Adrenal gland (tissue), 12 donors: Measurements from ENCODE around the gene NPRL2. TPM values are rescaled to one million over a fixed set of nuclear protein-coding genes. Genes with fewer than 3 reads are reported as not detected.

Experiments
- DNase-seq, 7 donors: peaks; one replicate each; pipeline ENCODE4 v3.0.0-alpha.2; 2019 to 2020
- H3K27ac ChIP-seq, 5 donors: fragments of 200-600 bp; sonication (generic) in 4 of 5; 1 replicate in 3 of 5; 2 replicates in 2 of 5; pipeline versions ENCODE4 v1.5.1 to v1.8.0; 2016 to 2020; ENCODE audit warnings: mild to moderate bottlenecking in 1 of 5
- H3K27me3 ChIP-seq: fragments of 200-600 bp; 2 replicates; pipeline ENCODE4 v1.8.0; 2021
- H3K36me3 ChIP-seq, 2 donors: fragments of 200-600 bp; replicated peaks in 1 of 2; 1 replicate in 1 of 2; 2 replicates in 1 of 2; pipeline versions ENCODE4 v1.5.1 to v1.8.0; 2018 to 2022
- H3K4me1 ChIP-seq, 2 donors: fragments of 200-600 bp; replicated peaks in 1 of 2; 1 replicate in 1 of 2; 2 replicates in 1 of 2; pipeline versions ENCODE4 v1.5.1 to v1.8.0; 2018 to 2021
- H3K4me3 ChIP-seq, 4 donors: fragments of 200-600 bp; sonication (generic) in 3 of 4; one replicate each; pipeline ENCODE4 v1.5.1; 2016 to 2018
- H3K9me3 ChIP-seq, 3 donors: fragments of 200-600 bp; sonication (generic) in 1 of 3; replicated peaks in 1 of 3; 1 replicate in 2 of 3; 2 replicates in 1 of 3; pipeline versions ENCODE4 v1.5.1 to v1.8.0; 2016 to 2021
- POLR2A ChIP-seq, 2 donors: fragments of 450-650 bp; IDR thresholded peaks; one replicate each; pipeline ENCODE4 v1.6.1; 2017; ENCODE audit warnings: antibody characterized with exemption in 2 of 2, mild to moderate bottlenecking in 2 of 2, moderate library complexity in 1 of 2
- WGBS, 4 donors: extraction: QIAGEN DNeasy Blood & Tissue Kit in 2 of 4; methylation state at CpG; one replicate each; pipeline versions ENCODE4 v1.1.5 to v1.1.7; 2013 to 2017; 5-methylcytosine and 5-hydroxymethylcytosine counted together
- intact Hi-C, 2 donors: fragments of 100-400 bp; cut with DNase I; formaldehyde crosslinking; loops; one replicate each; pipeline versions ENCODE4 v1.14.1 to v1.15.0; 2022 to 2023
- polyA plus RNA-seq, 3 donors: library from polyadenylated mRNA; stranded (reverse); fragments of 200-250 nt in 2 of 3; fragments of 350-450 nt in 1 of 3; fragmentation: Illumina TruSeq in 1 of 3; extraction: RNeasy Lipid Tissue Mini Kit (QIAGEN cat#74804) in 1 of 3; gene quantifications; one replicate each; pipeline ENCODE4 v1.2.3, GENCODE V29; 2013 to 2014
- total RNA-seq, 9 donors: library from RNA; depleted of rRNA in 4 of 9; stranded (reverse); fragments of >200 nt in 4 of 9; fragments of 120-200 nt in 1 of 9; fragmentation: NEBNext Ultra II Directional in 1 of 9; extraction: Animal tissue kit (Norgen Biotek cat#: 25700) in 1 of 9; gene quantifications; one replicate each; pipeline versions ENCODE4 v1.1.0 to v1.2.4, GENCODE V29; 2013 to 2023
- TF ChIP-seq, protein P1 (sequence below), 6 experiments: fragments of 450-650 bp in 4 of 6; fragments of 200-600 bp in 2 of 6; sonication (generic) in 1 of 6; IDR thresholded peaks; 1 replicate in 5 of 6; 2 replicates in 1 of 6; pipeline versions ENCODE4 v1.5.1 to v1.8.0; 2016 to 2021; ENCODE audit warnings: antibody characterized with exemption in 6 of 6, mild to moderate bottlenecking in 2 of 6, moderate library complexity in 1 of 6
- donor health status: healthy with polysubstance abuse.
- donor health status: Bipolar disorder and iron deficiency.
- donor health status: DM: yes; HTN: yes; CAD: no.
- donor health status: DM: no; HTN: no; CAD: no.
- donor health status: DM: no; HTN: no; CAD: no.
- donor health status: DM: yes; HTN: yes; CAD: no.

Gene NPRL2
- total and polyA plus RNA-seq, 12 donors: 16.9 to 57.9 (median 26.3) TPM

DNA sequence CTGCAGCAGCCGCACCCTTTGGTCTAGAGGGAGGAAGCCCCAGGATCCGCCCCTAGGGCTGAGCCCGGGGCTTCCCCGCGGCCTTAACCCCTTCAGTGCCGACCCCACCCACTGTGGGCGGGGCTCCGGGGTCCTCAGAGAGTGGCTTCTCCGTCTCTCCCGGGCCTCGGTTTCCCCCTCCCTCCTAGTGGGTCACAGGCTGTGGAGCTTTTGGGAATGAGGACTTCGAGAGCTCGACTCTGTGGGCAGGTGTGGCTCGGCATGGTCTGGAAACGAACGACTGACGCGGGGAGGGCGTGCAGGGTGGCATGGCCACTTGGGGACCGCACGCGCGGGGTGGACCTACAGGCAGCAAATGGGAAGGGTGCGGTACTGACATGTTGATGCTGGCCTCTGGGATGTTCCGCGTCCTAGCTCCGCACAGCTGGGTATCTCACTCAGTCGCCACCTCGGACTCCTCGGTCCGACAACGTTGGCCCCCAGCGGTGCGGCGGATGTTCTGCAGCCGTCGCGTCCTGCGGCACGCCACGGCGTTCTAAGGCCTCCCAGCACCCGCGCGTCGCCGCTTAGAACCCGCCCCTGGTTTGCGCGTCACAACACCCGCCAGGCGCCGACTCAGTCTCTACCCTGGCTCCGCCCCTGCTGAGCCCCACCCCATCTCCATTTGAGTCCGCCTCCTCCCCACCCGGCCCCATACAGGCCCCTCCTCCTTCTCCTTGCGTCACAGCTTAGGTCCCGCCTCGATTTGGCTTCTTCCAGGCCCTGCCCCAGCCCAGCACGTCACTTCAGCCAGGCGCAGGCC lies 51.5 kb downstream of the NPRL2 start, which contains the start of the genes HYAL3 and NAA80:
TSS of gene HYAL3 (minus strand) at position 570 of the 802 bp plus-strand sequence. CDS start 3,803 bp downstream, outside the sequence.
TSS of gene NAA80 (minus strand) at position 570 of the 802 bp plus-strand sequence. CDS start 1,942 bp downstream, outside the sequence.
- no peaks in the 10 kb centered on the region for H3K27me3 ChIP-seq
- peak; percentile 99 to 100 (median 100) for DNase-seq
- H3K27ac ChIP-seq: peak within 1 kb of the TSS; percentile 75 to 95 (median 93)
- TF ChIP-seq POLR2A (IDR thresholded peaks at IDR 0.05): peak; percentile 89 to 97
- TF ChIP-seq, protein P1, sequence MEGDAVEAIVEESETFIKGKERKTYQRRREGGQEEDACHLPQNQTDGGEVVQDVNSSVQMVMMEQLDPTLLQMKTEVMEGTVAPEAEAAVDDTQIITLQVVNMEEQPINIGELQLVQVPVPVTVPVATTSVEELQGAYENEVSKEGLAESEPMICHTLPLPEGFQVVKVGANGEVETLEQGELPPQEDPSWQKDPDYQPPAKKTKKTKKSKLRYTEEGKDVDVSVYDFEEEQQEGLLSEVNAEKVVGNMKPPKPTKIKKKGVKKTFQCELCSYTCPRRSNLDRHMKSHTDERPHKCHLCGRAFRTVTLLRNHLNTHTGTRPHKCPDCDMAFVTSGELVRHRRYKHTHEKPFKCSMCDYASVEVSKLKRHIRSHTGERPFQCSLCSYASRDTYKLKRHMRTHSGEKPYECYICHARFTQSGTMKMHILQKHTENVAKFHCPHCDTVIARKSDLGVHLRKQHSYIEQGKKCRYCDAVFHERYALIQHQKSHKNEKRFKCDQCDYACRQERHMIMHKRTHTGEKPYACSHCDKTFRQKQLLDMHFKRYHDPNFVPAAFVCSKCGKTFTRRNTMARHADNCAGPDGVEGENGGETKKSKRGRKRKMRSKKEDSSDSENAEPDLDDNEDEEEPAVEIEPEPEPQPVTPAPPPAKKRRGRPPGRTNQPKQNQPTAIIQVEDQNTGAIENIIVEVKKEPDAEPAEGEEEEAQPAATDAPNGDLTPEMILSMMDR (IDR thresholded peaks at IDR 0.05): peak; percentile 16 to 69 (median 48)
- intact Hi-C loops: no loop called here
- 0 to 1% (median 1%) methylated on average over 17 to 61 of the region's 61 CpGs for WGBS, 4 donors
- H3K36me3 ChIP-seq: no peaks in the 10 kb centered on the region
- peaks cover 26 to 48% of the 10 kb centered on the region in 2 donors for H3K4me1 ChIP-seq
- no peaks in the 10 kb centered on the region for H3K9me3 ChIP-seq
- peak within 1 kb of the TSS in 3 of 4 donors; percentile 22 to 59 (median 37) for H3K4me3 ChIP-seq

DNA sequence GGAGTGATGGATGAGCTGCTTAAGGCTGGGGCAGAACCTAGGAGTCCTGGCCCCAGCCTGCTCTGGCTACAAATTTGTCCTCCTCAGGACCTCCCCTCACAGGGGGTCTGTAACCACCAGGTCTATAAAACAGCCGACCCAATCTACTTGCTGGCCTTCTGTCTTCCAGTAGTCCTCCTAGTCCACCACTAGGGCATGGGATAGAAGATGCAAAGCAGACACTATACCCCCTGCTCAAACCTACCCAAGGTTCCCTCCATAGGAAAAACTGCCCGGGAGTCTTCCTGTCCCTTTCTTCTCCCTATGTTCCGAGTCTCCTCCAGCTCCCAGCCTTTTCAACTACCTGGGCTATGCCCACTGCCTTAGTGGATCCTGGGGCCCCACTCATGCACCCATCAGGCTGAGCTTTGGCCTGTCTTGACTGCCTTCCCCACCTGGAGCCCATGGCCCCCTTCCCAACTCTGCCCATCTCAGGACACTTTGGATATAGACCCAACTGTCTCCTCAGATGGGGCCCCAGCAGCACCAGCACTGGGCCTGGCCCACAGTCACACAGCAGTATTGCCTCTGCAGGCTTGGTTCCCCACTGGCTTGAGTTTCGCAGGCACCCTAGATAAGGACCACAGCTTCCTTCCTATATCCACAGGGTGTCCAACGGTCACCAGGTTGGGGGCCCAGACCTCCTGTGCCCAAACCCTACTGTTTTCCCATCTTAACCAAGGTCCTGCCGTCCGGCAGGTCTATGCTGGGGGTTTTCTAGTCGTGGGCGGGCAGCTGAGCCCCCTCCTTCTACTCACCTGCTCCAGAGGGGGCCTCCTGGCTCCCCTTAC lies 52.5 kb downstream of the NPRL2 start:
- 50 to 60% (median 54%) methylated on average over 7 to 9 of the region's 9 CpGs for WGBS, 4 donors
- Histone ChIP-seq H3K36me3 (no peaks in the 10 kb centered on the region), H3K4me1 (peaks cover 25 to 45% of the 10 kb centered on the region in 2 donors), H3K9me3 (no peaks in the 10 kb centered on the region), H3K27ac (peak overlapping the region in 4 of 5 donors; percentile 65 to 95 (median 84)), H3K4me3 (peak overlapping the region in 1 of 4 donors; percentile 59), H3K27me3 (no peaks in the 10 kb centered on the region)
- peak in 3 of 7 donors; percentile 24 to 68 (median 40) for DNase-seq
- TF ChIP-seq POLR2A (IDR thresholded peaks at IDR 0.05): no peak
- TF ChIP-seq, protein P1 (IDR thresholded peaks at IDR 0.05): peak in 1 of 6 experiments; percentile 23
- intact Hi-C loops: no loop called here

DNA sequence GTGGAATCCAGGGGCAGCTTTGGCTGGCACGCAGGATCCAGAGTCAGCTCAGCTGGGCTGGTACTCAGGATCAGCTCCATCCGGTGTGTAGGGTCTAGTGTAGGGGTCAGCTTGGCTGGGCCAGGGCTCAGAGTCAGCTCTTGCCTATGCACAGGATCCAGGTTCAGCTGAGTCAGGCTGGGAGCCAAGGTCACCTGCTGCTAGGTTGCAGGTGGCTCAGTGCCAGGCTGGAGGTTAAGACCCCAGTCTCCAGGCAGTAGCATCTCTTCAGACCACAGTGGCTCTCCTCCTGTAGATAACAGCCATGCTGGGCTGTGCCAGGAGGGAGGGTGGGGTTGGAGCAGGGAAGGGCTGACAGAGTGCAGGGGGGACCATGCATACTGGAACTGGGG lies 53.2 kb downstream of the NPRL2 start:
- DNase-seq: peak in 1 of 7 donors; percentile 55
- Histone ChIP-seq H3K4me1 (peaks cover 25 to 44% of the 10 kb centered on the region in 2 donors), H3K9me3 (no peaks in the 10 kb centered on the region), H3K36me3 (no peaks in the 10 kb centered on the region), H3K27me3 (no peaks in the 10 kb centered on the region), H3K27ac (no peak overlapping the region), H3K4me3 (no peak overlapping the region)
- intact Hi-C loops: no loop called here
- 71 to 80% (median 79%) methylated on average over 1 to 2 of the region's 2 CpGs; no CpG with 5 or more reads in 1 of the 4 donors for WGBS, 4 donors
- TF ChIP-seq POLR2A (IDR thresholded peaks at IDR 0.05): no peak
- TF ChIP-seq, protein P1 (IDR thresholded peaks at IDR 0.05): no peak

Other genes starting within 250 kb of the NPRL2 start
- 10 to 100 TPM in 6 of 9 donors, 1 to 10 TPM in 3; 1.6 to 21.1 (median 13.3) TPM for gene SEMA3F, start 195.5 kb downstream of the NPRL2 start, total RNA-seq
- 10 to 100 TPM in 2 of 3 donors, 1 to 10 TPM in 1; 7.3 to 16.7 (median 14.5) TPM for gene SEMA3F, start 195.5 kb downstream of the NPRL2 start, polyA plus RNA-seq
- not detected for gene GNAT1, start 159.2 kb downstream of the NPRL2 start, total RNA-seq
- gene GNAT1, start 159.2 kb downstream of the NPRL2 start, polyA plus RNA-seq: not detected
- gene SLC38A3, start 145.5 kb downstream of the NPRL2 start, total RNA-seq: 10 to 100 TPM in 1 of 9 donors, under 1 TPM in 6, not detected in 2; 0.07 to 48.8 (median 0.61) TPM
- under 1 TPM; 0.05 to 0.30 (median 0.08) TPM for gene SLC38A3, start 145.5 kb downstream of the NPRL2 start, polyA plus RNA-seq
- gene GNAI2, start 114.6 kb downstream of the NPRL2 start, total RNA-seq: 100 to 1,000 TPM; 109 to 275 (median 202) TPM
- 100 to 1,000 TPM; 133 to 163 (median 157) TPM for gene GNAI2, start 114.6 kb downstream of the NPRL2 start, polyA plus RNA-seq
- 100 to 1,000 TPM in 7 of 9 donors, 10 to 100 TPM in 1, 1 to 10 TPM in 1; 6.0 to 468 (median 217) TPM for gene SEMA3B, start 81.6 kb downstream of the NPRL2 start, total RNA-seq
- gene SEMA3B, start 81.6 kb downstream of the NPRL2 start, polyA plus RNA-seq: 100 to 1,000 TPM; 159 to 496 (median 451) TPM
- gene LSMEM2, start 71.7 kb downstream of the NPRL2 start, total RNA-seq: under 1 TPM in 4 of 9 donors, not detected in 5; 0.11 to 0.76 (median 0.48) TPM
- gene LSMEM2, start 71.7 kb downstream of the NPRL2 start, polyA plus RNA-seq: under 1 TPM; 0.09 to 0.64 (median 0.47) TPM
- gene IFRD2, start 58.3 kb downstream of the NPRL2 start, total RNA-seq: 10 to 100 TPM; 31.6 to 96.3 (median 52.8) TPM
- 100 to 1,000 TPM in 2 of 3 donors, 10 to 100 TPM in 1; 55.9 to 182 (median 144) TPM for gene IFRD2, start 58.3 kb downstream of the NPRL2 start, polyA plus RNA-seq
- 1 to 10 TPM; 1.7 to 5.4 (median 3.5) TPM for gene HYAL3, start 51.4 kb downstream of the NPRL2 start, total RNA-seq
- gene HYAL3, start 51.4 kb downstream of the NPRL2 start, polyA plus RNA-seq: 1 to 10 TPM; 2.5 to 6.8 (median 3.2) TPM
- gene NAA80, start 51.4 kb downstream of the NPRL2 start, total RNA-seq: 10 to 100 TPM in 6 of 9 donors, 1 to 10 TPM in 3; 5.2 to 17.9 (median 10.4) TPM
- 10 to 100 TPM in 2 of 3 donors, 1 to 10 TPM in 1; 6.0 to 19.8 (median 14.0) TPM for gene NAA80, start 51.4 kb downstream of the NPRL2 start, polyA plus RNA-seq
- gene HYAL1, start 47.2 kb downstream of the NPRL2 start, total RNA-seq: 10 to 100 TPM in 8 of 9 donors, 1 to 10 TPM in 1; 3.2 to 50.5 (median 35.6) TPM
- gene HYAL1, start 47.2 kb downstream of the NPRL2 start, polyA plus RNA-seq: 10 to 100 TPM in 2 of 3 donors, 1 to 10 TPM in 1; 9.7 to 50.1 (median 16.5) TPM
- gene HYAL2, start 28.0 kb downstream of the NPRL2 start, total RNA-seq: 100 to 1,000 TPM in 4 of 9 donors, 10 to 100 TPM in 5; 62.9 to 186 (median 96.7) TPM
- 100 to 1,000 TPM in 2 of 3 donors, 10 to 100 TPM in 1; 28.0 to 147 (median 109) TPM for gene HYAL2, start 28.0 kb downstream of the NPRL2 start, polyA plus RNA-seq
- 10 to 100 TPM; 29.0 to 64.3 (median 34.8) TPM for gene TUSC2, start 22.6 kb downstream of the NPRL2 start, total RNA-seq
- gene TUSC2, start 22.6 kb downstream of the NPRL2 start, polyA plus RNA-seq: 10 to 100 TPM; 28.8 to 35.5 (median 31.9) TPM
- gene RASSF1, start 9.9 kb downstream of the NPRL2 start, total RNA-seq: 10 to 100 TPM in 8 of 9 donors, 1 to 10 TPM in 1; 9.8 to 27.4 (median 14.7) TPM
- 10 to 100 TPM in 2 of 3 donors, 1 to 10 TPM in 1; 9.6 to 26.4 (median 23.5) TPM for gene RASSF1, start 9.9 kb downstream of the NPRL2 start, polyA plus RNA-seq
- under 1 TPM in 6 of 9 donors, not detected in 3; 0.11 to 0.67 (median 0.40) TPM for gene ZMYND10, start 5.0 kb downstream of the NPRL2 start, total RNA-seq
- gene ZMYND10, start 5.0 kb downstream of the NPRL2 start, polyA plus RNA-seq: 1 to 10 TPM in 2 of 3 donors, not detected in 1; 1.2 to 1.9 TPM
- 10 to 100 TPM; 14.0 to 39.9 (median 29.2) TPM for gene CYB561D2, start 87 bp upstream of the NPRL2 start, total RNA-seq
- 10 to 100 TPM; 13.7 to 26.9 (median 16.8) TPM for gene CYB561D2, start 87 bp upstream of the NPRL2 start, polyA plus RNA-seq
- gene TMEM115, start 8.7 kb upstream of the NPRL2 start, total RNA-seq: 10 to 100 TPM; 48.9 to 88.5 (median 63.6) TPM
- gene TMEM115, start 8.7 kb upstream of the NPRL2 start, polyA plus RNA-seq: 10 to 100 TPM; 23.6 to 36.6 (median 34.5) TPM
- under 1 TPM; 0.09 to 0.88 (median 0.56) TPM for gene CACNA2D2, start 152.9 kb upstream of the NPRL2 start, total RNA-seq
- gene CACNA2D2, start 152.9 kb upstream of the NPRL2 start, polyA plus RNA-seq: 1 to 10 TPM in 2 of 3 donors, under 1 TPM in 1; 0.59 to 2.0 (median 1.0) TPM
- 10 to 100 TPM; 10.6 to 44.3 (median 17.4) TPM for gene C3orf18, start 217.0 kb upstream of the NPRL2 start, total RNA-seq
- 1 to 10 TPM; 6.6 to 9.8 (median 9.0) TPM for gene C3orf18, start 217.0 kb upstream of the NPRL2 start, polyA plus RNA-seq
- gene HEMK1, start 218.7 kb upstream of the NPRL2 start, total RNA-seq: 10 to 100 TPM in 8 of 9 donors, 1 to 10 TPM in 1; 9.1 to 38.2 (median 17.2) TPM
- gene HEMK1, start 218.7 kb upstream of the NPRL2 start, polyA plus RNA-seq: 10 to 100 TPM in 2 of 3 donors, 1 to 10 TPM in 1; 9.3 to 46.4 (median 25.3) TPM